Hepatocyte (in vitro differentiated cells): ENCODE data around the gene CLDN15.

Experiments
- CTCF ChIP-seq: fragments of 200-600 bp; sonication (generic); IDR thresholded peaks from 2 replicates; pipeline ENCODE4 v1.5.1; 2016; ENCODE audit warnings: antibody characterized with exemption, mild to moderate bottlenecking; ENCODE audit not compliant: poor library complexity
- EZH2 ChIP-seq: fragments of 200-600 bp; sonication (generic); IDR thresholded peaks from 2 replicates; pipeline ENCODE4 v1.6.1; 2016; ENCODE audit warnings: antibody characterized with exemption, mild to moderate bottlenecking, borderline replicate concordance
- EZH2phosphoT487 ChIP-seq: fragments of 200-600 bp; sonication (generic); IDR thresholded peaks from one replicate; pipeline ENCODE4 v1.6.1; 2018; ENCODE audit warnings: antibody characterized with exemption, mild to moderate bottlenecking, low read depth, moderate library complexity; ENCODE audit not compliant: unreplicated experiment, severe bottlenecking

GRCh38 chr7:101232141-101232850 is 5.3 kb downstream of the CLDN15 start:
- TF ChIP-seq CTCF = no peak
- no peak for TF ChIP-seq EZH2
- TF ChIP-seq EZH2phosphoT487 = no peak
